GM23248 (cell line): ENCODE data around the gene ETFA. TPM values are rescaled to one million over a fixed set of nuclear protein-coding genes. Genes with fewer than 3 reads are reported as not detected.

Source experiments
- DNase-seq: peaks from one replicate; pipeline ENCODE4 v3.0.0-alpha.2; 2015
- H2AFZ ChIP-seq: fragments of 200-600 bp; sonication (generic); 2 replicates; pipeline ENCODE4 v1.6.1; 2016; ENCODE audit warnings: antibody characterized with exemption
- H3F3A ChIP-seq: fragments of 200-600 bp; sonication (generic); 2 replicates; pipeline ENCODE4 v1.6.1; 2016; ENCODE audit warnings: mild to moderate bottlenecking, antibody characterized with exemption, mixed run types; ENCODE audit not compliant: insufficient read depth
- H3K27ac ChIP-seq: fragments of 200-600 bp; sonication (generic); 2 replicates; pipeline ENCODE4 v1.5.1; 2016; ENCODE audit warnings: mild to moderate bottlenecking
- H3K27me3 ChIP-seq: fragments of 200-600 bp; sonication (generic); replicated peaks from 2 replicates; pipeline ENCODE4 v1.6.1; 2016; ENCODE audit warnings: mild to moderate bottlenecking; ENCODE audit not compliant: insufficient read depth
- H3K36me3 ChIP-seq: fragments of 200-600 bp; sonication (generic); 2 replicates; pipeline ENCODE4 v1.6.1; 2016; ENCODE audit warnings: low read depth, mild to moderate bottlenecking
- H3K4me1 ChIP-seq: fragments of 200-600 bp; sonication (generic); 2 replicates; pipeline ENCODE4 v1.6.1; 2016; ENCODE audit warnings: mild to moderate bottlenecking; ENCODE audit not compliant: insufficient read depth
- H3K4me2 ChIP-seq: fragments of 200-600 bp; sonication (generic); one replicate; pipeline ENCODE4 v1.6.1; 2016; ENCODE audit warnings: mild to moderate bottlenecking; ENCODE audit not compliant: unreplicated experiment
- H3K4me3 ChIP-seq: fragments of 200-600 bp; sonication (generic); 2 replicates; pipeline ENCODE4 v1.5.1; 2016; ENCODE audit warnings: mild to moderate bottlenecking
- H3K79me2 ChIP-seq: fragments of 200-600 bp; sonication (generic); 2 replicates; pipeline ENCODE4 v1.6.1; 2016; ENCODE audit warnings: mild to moderate bottlenecking; ENCODE audit not compliant: insufficient read depth
- H3K9ac ChIP-seq: fragments of 200-600 bp; sonication (generic); 2 replicates; pipeline ENCODE4 v1.6.1; 2016; ENCODE audit warnings: mild to moderate bottlenecking
- H3K9me2 ChIP-seq: fragments of 200-600 bp; sonication (generic); 2 replicates; pipeline ENCODE4 v1.6.1; 2016; ENCODE audit warnings: mixed run types, mild to moderate bottlenecking, moderate library complexity; ENCODE audit not compliant: insufficient read depth
- H3K9me3 ChIP-seq: fragments of 200-600 bp; sonication (generic); one replicate; pipeline ENCODE4 v1.6.1; 2017; ENCODE audit warnings: low read depth
- H4K20me1 ChIP-seq: fragments of 200-600 bp; sonication (generic); 2 replicates; pipeline ENCODE4 v1.6.0; 2016; ENCODE audit not compliant: insufficient read depth
- EZH2 ChIP-seq: fragments of 200-600 bp; sonication (generic); IDR thresholded peaks from 2 replicates; pipeline ENCODE4 v1.6.1; 2018; ENCODE audit warnings: antibody characterized with exemption, mild to moderate bottlenecking; ENCODE audit not compliant: insufficient read depth, poor library complexity, severe bottlenecking
- EZH2phosphoT487 ChIP-seq: fragments of 200-600 bp; sonication (generic); IDR thresholded peaks from 2 replicates; pipeline ENCODE4 v1.6.1; 2018; ENCODE audit warnings: antibody characterized with exemption, moderate library complexity, mild to moderate bottlenecking, low read depth; ENCODE audit not compliant: insufficient read depth
- WGBS, 2 experiments: methylation state at CpG; one replicate each; pipeline ENCODE4 v1.1.6; 2015 to 2017; ENCODE audit warnings: low lambda C conversion rate in 2 of 2, low coverage in 1 of 2; ENCODE audit errors: missing lambda C conversion rate in 2 of 2; 5-methylcytosine and 5-hydroxymethylcytosine counted together
- in situ Hi-C: fragments of 300-500 bp; cut with MboI; formaldehyde crosslinking; loops from 2 replicates; pipeline ENCODE4 v1.15.0; 2020
- polyA plus RNA-seq: library from polyadenylated mRNA; unstranded; fragments of >200 nt; fragmentation: Nextera tagmentation; extraction: Ambion mirVana; gene quantifications from 2 replicates; pipeline ENCODE4 v1.2.1, GENCODE V29; 2016
- total RNA-seq: library from RNA; depleted of rRNA; stranded (reverse); fragments of >200 nt; shearing (Covaris generic); gene quantifications from 2 replicates; pipeline ENCODE4 v1.2.3, GENCODE V29; 2014

The ETFA gene
- total and polyA plus RNA-seq, 2 experiments from 2014 or later, result 94.8 to 141 TPM

GRCh38 chr15:76185716-76186115 lies 125.6 kb downstream of the ETFA start:
- Histone ChIP-seq H3K9me2 (no peaks in the 10 kb centered on the region), H3K27ac (peak overlapping the region; percentile 20; the same call in 1 of the 2 replicates), H3K9ac (no peak overlapping the region), H3K9me3 (no peaks in the 10 kb centered on the region), H4K20me1 (no peaks in the 10 kb centered on the region), H3K4me2 (peak overlapping the region; percentile 24), H3K4me3 (no peak overlapping the region), H3K79me2 (no peaks in the 10 kb centered on the region), H3K4me1 (peaks cover 17% of the 10 kb centered on the region), H3K27me3 (no peaks in the 10 kb centered on the region), H3F3A (0 out of 2 replicates have a peak, but pooled peaks cover 11% of the 10 kb centered on the region), H3K36me3 (no peaks in the 10 kb centered on the region), H2AFZ (peak overlapping the region; percentile 60)
- peak; percentile 87 for DNase-seq
- no peak for TF ChIP-seq EZH2phosphoT487
- no peak for TF ChIP-seq EZH2
- in situ Hi-C loops, result no loop called here
- WGBS, 2 experiments, result 14 to 18% methylated on average over 3 of the region's 3 CpGs

- Histone ChIP-seq H3K9me2 (no peaks in the 10 kb centered on the region), H3K4me1 (peaks cover 17% of the 10 kb centered on the region), H4K20me1 (no peaks in the 10 kb centered on the region), H3K9me3 (no peaks in the 10 kb centered on the region), H3K27me3 (no peaks in the 10 kb centered on the region), H3K36me3 (no peaks in the 10 kb centered on the region), H3K4me2 (no peak overlapping the region), H3K79me2 (no peaks in the 10 kb centered on the region), H3F3A (0 out of 2 replicates have a peak, but pooled peaks cover 11% of the 10 kb centered on the region), H3K27ac (no peak overlapping the region), H3K9ac (no peak overlapping the region), H2AFZ (no peak overlapping the region), H3K4me3 (no peak overlapping the region)
- WGBS, 2 experiments, result 41 to 45% methylated on average over 13 of the region's 13 CpGs
- no peak for TF ChIP-seq EZH2
- TF ChIP-seq EZH2phosphoT487, result no peak
- in situ Hi-C loops, result no loop called here
- DNase-seq, result no peak
Measured at GRCh38 chr15:76184650-76185035, 126.6 kb downstream of the ETFA start.

DNA sequence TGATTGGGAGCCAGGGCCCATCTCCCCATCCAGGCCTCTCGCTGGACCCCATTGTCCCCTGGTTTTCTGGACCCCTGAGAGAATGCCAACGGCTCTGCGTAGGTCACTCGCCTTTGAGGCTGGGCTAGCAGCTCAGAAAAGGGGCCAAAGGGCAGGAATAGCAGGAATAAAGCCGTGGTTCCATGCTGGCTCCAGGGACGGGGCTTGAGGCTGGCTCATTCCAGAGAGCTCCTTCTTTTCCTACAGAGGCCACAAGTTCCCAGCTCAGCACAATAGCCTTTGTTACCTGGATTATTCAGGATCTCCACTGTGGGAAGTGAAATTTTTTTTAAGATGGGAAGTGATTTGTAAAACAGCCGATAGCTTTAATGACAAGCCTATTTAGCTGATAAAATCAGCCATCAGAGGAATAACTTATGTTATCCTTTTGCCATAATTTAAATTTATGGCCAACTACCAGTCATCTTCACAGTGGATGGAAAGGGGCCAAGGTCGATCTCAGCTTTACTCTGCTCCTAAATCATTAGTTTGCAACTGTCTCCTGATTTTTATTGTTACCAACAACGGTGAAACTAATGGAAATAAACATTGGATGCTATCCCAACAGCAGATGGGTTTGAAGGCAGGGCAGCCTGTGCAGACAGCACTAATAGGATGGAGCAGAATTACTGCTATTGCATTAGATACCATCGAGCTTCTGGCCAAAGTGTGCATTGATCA lies 127.2 kb downstream of the ETFA start:
- Histone ChIP-seq H3K79me2 (no peaks in the 10 kb centered on the region), H3K9me2 (no peaks in the 10 kb centered on the region), H3K9ac (no peak overlapping the region), H3F3A (0 out of 2 replicates have a peak, but pooled peaks cover 11% of the 10 kb centered on the region), H3K4me2 (no peak overlapping the region), H4K20me1 (no peaks in the 10 kb centered on the region), H3K9me3 (no peaks in the 10 kb centered on the region), H3K27me3 (no peaks in the 10 kb centered on the region), H3K4me3 (no peak overlapping the region), H3K27ac (no peak overlapping the region), H2AFZ (no peak overlapping the region), H3K36me3 (no peaks in the 10 kb centered on the region), H3K4me1 (peaks cover 17% of the 10 kb centered on the region)
- no peak for TF ChIP-seq EZH2
- no peak for TF ChIP-seq EZH2phosphoT487
- WGBS, 2 experiments, result 51 to 54% methylated on average over 10 of the region's 10 CpGs
- no peak for DNase-seq
- in situ Hi-C loops, result no loop called here

DNA sequence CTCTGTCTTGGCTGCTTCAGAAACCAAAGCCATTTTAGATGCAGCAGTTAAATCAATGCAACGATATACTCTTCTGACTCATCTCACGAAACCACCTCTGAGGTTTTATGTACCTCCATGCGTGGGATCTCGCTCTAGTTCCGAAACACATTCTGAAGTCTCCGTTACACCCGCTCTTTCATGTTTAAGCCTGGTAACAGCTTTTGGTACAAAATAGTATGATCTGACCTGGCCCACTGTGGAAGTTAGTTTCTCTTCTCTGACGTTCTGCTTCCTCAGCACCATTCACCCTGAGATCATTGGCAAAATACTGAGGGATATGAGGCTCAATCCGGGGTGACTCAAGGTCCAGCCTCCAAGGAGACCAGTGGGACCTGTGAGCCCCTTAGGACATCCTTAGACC lies 129.6 kb downstream of the ETFA start:
- no peak overlapping the region for H2AFZ ChIP-seq
- no peaks in the 10 kb centered on the region for H3K27me3 ChIP-seq
- H3K9me2 ChIP-seq, result no peaks in the 10 kb centered on the region
- peaks cover 32% of the 10 kb centered on the region for H3K4me1 ChIP-seq
- DNase-seq, result no peak
- peak overlapping the region; percentile 80 for H3K27ac ChIP-seq
- no peak overlapping the region for H3K9ac ChIP-seq
- H3K9me3 ChIP-seq, result no peaks in the 10 kb centered on the region
- H3K79me2 ChIP-seq, result no peaks in the 10 kb centered on the region
- no peaks in the 10 kb centered on the region for H4K20me1 ChIP-seq
- TF ChIP-seq EZH2 (no peak), EZH2phosphoT487 (no peak)
- 0 out of 2 replicates have a peak, but pooled peaks cover 11% of the 10 kb centered on the region for H3F3A ChIP-seq
- in situ Hi-C loops, result no loop called here
- H3K36me3 ChIP-seq, result no peaks in the 10 kb centered on the region
- 78% methylated on average over 9 of the region's 9 CpGs for WGBS, 2 experiments
- no peak overlapping the region for H3K4me3 ChIP-seq
- no peak overlapping the region for H3K4me2 ChIP-seq
